Measurements from ENCODE around the gene OR6B3.

Gene OR6B3

GRCh38 chr2:240053173-240054155, at the start of gene OR6B3:
Gene OR6B3, minus strand, starts transcription at chr2:240053521.
- intact Hi-C loops (cut with DNase I): no loop called here
- no peak for DNase-seq

DNA sequence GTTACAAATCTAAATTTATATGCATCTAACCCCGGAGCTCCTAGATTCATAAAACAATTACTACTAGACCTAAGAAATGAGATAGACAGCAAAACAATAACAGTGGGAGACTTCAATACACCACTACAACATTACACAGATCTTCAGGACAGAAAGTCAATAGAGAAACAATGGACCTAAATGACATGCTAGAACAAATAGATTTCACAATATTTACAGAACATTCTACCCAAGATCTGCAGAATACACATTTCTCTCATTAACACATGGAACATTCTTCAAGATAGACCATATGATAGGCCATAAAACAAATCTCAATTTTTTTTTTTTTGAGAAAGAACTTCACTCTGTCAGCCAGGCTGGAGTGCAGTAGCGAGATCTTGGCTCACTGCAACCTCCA, 45.0 kb upstream of the OR6B3 start:
- no peak for DNase-seq
- intact Hi-C loops (cut with DNase I): no loop called here

DNA sequence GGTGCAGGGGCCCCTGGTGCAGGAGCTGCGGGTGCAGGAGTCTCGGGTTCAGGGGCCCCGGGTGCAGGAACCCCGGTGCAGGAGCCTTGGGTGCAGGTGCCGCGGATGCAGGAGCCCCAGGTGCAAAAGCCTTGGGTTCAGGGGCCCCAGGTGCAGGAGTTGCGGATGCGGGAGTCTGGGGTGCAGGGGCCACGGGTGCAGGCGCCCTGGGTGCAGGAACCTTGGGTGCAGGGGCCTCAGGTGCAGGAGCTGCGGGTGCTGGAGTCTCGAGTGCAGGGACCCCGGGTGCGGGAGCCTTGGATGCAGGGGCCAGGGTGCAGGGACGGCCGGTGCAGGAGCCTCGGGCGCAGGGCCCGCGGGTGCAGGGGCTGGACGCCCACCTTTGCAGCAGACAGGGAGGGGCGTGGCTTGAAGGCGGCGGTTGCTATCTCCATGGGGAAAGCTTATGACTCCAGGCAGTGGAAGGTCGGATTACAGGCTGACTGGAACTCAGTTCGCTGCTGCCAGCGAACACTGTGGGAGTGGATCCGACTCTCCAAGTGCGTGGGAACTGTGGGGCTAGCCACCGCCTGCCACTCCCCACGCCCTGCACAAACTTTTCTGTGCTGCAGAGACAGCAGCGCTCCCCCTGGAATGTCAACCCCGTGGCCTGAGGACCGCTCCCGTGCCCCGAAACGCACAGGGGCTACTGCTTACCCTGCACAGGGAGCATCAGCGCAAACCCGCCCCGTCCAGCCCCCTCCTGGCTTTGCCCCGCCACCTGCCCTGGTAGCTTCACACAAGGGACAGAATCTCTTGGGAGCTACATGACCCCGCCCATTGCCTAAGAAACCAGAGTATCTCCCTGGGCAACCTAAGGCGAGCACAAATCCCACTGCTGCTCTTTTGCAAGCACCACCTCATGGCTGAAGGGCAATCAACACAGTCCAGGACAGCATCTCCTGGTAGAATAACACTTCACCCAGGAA, 42.5 kb upstream of the OR6B3 start:
- DNase-seq: peak in 1 of 42 donors; percentile 18
- intact Hi-C loops (cut with DNase I): no loop called here

DNA sequence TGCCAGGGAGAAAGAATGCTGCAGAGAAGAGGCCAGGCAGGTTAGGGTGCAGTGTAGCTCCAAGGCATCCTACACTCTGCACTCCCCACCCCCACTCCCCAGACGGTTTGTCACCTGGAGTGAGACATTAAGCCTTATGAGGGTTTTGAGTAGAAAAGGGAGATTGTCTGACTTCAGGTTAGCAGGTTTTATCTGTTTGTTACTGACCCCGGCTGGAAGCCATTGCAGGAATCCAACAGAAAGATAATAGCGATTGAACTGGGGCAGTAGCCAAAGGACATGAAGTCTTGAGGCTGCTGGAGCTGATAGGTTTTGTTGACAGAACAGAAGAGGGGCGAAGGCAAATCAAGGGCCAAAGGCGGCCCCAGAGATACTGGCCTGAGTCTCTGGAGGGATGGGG, 36.0 kb upstream of the OR6B3 start:
- intact Hi-C loops (cut with DNase I): no loop called here
- no peak for DNase-seq

DNA sequence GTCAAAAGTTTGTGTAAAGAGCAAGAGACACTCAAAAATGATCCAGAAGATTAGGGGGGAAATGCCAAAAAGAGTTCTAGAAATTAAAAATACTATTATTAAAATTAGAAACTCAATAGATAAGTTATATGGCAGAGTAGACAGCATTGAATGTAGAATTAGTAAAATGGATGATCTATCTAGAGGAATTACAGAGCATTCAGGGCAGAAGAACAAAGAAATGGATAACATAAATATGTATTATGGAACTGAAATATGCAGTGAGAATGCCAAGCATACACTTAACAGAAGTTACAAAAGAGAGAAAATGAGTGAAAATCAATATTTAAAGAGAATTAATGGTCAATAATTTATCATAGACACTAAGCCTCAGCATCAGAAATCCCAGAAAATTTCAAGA, 33.2 kb upstream of the OR6B3 start:
- intact Hi-C loops (cut with DNase I): no loop called here
- no peak for DNase-seq

DNA sequence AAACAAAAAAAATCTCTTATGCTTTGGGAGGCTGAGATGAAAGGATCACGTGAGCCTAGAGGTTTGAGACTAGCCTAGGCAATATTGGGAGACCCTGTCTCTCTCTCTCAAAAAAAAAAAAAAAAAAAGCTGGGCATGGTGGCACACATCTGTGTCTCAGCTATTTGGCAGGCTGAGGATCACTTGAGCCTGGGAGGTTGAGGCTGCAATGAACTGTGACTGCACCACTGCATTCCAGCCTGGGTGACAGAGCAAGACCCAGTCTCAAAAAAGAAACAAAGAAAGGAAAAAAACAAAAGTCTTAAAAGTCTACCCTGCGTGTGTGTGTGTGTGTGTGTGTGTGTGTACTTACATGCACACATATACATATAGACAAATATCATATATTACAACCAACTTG, 25.3 kb upstream of the OR6B3 start:
- no peak for DNase-seq
- intact Hi-C loops (cut with DNase I): no loop called here

DNA sequence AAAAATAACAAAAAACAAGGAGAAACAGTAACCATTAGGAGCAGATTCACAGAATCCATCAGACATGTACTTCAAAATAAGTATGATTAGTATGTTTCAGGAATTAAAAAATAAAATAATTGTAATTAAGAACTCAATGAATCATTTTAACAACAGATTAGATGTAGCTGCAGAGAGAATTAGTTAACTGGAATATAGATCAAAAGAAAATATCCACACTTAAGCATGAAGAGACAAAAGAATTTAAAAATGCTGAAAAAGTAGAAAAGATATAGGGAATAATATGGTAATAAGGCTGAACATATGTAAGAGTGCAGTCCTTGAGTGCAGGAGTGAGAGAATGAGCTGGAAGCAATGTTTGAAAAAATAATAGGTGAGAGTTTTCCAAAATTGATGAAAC, 24.1 kb upstream of the OR6B3 start:
- intact Hi-C loops (cut with DNase I): no loop called here
- DNase-seq: no peak

DNA sequence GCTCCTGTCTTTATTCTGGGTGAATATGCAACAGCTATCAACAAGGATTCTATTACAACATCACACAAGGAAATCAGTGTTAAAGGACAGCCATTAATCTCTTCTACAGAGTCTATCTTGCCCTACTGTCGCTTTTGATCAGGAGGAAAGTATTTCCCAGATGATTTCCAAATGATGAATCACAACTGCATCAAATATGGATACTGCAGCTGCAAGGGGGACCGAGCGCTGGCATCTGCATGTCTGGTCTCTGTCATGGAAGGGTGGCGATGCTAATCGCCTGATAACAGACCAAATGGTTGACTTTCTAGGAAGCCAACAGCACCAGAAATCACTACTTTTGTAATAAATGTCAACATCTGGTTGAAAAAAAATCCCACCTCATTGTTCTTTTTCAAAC, 21.2 kb upstream of the OR6B3 start:
- intact Hi-C loops (cut with DNase I): no loop called here
- DNase-seq: no peak

DNA sequence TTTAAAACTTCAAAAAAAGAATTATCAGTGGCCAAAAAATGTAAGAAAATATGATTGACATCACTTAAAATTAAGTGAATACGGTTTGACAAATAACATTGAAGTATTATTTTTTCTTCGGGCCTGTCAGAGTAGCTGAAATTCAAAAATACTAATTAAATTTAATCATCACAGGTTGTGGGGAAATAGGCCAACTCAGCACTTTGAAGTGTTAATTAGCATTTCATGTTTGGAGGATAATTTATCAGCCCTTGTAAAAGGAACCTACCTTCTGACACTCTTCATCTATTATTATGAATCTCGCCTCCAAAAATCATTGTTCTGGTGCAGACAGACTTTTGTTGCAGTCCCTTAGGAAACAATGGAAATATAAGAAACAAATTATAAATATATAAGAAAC, 17.6 kb upstream of the OR6B3 start:
- intact Hi-C loops (cut with DNase I): no loop called here
- no peak for DNase-seq

- intact Hi-C loops (cut with DNase I): no loop called here
- DNase-seq: no peak
Observed at GRCh38 chr2:240069829-240070228, 16.5 kb upstream of the OR6B3 start.

- intact Hi-C loops (cut with DNase I): no loop called here
- no peak for DNase-seq
Observed at GRCh38 chr2:240068193-240068592, 14.9 kb upstream of the OR6B3 start.

DNA sequence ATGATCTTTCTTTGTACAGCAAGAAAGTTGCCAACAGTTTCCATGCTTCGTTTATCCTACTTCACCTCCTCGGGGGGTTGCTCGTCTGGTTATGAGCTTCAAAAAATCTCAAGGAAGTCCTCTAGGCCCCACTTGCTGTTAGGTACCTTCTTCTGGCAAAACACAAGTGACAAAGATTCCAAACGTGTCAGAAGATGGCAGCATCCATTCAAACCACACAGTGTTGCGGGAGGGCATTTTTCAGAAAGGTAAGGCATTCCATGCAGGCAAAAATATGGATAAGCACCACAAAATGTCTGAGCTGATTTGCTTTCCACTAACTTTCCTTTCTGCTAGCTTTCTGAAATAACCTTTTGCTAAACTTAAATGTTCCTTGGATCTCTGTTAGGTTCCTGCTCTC, 13.2 kb upstream of the OR6B3 start:
- intact Hi-C loops (cut with DNase I): no loop called here
- no peak for DNase-seq

GRCh38 chr2:240064898-240065297, 11.6 kb upstream of the OR6B3 start:
- no peak for DNase-seq
- intact Hi-C loops (cut with DNase I): no loop called here

- intact Hi-C loops (cut with DNase I): no loop called here
- peak in 33 of 42 donors; percentile 30 to 89 (median 65) for DNase-seq
Observed at GRCh38 chr2:240060977-240061591, 7.8 kb upstream of the OR6B3 start.

DNA sequence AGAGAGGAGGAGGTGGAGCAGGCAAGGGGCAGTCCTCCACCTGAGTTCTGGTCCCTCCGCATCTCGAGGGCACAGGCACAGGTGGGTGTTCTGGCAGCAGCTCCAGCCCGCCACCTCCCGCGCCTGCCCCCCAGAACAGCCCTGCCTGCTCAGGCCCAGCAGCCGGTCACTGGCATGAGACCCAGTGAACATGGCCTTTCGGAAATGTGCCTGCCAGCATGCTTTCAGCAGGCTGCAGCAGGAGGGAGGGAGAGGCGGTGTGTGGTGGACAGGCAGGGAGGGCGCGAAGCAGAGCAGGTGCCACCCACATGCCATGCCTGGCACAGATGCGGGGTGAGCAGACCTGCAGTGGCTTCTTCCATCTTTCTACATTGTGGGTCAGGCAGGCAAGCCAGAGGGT, 3.4 kb upstream of the OR6B3 start:
- intact Hi-C loops (cut with DNase I): loop anchor here (5.0 kb wide), 1 partner anchor 86 kb away; the partner anchor contains the start of gene OTOS
- no peak for DNase-seq

DNA sequence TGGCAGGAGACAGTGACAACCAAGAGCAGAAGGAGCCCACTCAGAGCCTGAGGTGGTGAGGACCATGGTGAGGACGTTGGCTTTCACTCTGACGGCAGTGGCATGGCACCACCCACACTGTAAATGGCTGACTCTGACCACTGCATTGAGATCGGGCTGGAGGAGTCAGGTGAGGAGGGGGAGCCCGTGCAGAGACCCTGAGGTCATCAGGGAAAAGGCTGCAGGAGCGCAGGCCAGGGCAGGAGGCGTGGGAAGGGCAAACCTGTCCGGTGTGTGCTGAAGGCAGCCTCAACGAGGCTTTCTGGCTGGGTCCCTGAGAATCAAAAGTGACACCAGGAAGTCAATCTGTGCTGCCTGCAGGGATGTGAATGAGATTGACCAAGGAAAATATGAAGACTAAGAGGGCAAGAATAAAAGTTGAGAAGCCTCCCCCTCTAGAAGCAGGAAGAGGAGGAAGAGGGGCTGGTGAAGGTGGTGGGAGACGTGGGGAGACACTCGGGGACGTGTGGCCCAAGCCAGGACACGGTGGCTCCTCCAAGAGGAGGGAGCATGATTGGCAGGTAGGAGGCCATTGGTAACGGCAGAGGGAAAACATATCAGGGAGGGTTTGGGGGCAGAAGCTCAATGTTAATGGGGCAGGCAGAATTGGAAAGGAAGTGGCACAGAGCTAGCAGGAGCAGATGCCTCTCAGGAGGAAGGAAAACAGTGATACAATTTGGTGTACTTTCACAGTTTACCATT, 2.0 kb upstream of the OR6B3 start:
- DNase-seq: no peak
- intact Hi-C loops (cut with DNase I): loop anchor here (5.0 kb wide), 1 partner anchor 87 kb away; the partner anchor contains the start of gene OTOS

DNA sequence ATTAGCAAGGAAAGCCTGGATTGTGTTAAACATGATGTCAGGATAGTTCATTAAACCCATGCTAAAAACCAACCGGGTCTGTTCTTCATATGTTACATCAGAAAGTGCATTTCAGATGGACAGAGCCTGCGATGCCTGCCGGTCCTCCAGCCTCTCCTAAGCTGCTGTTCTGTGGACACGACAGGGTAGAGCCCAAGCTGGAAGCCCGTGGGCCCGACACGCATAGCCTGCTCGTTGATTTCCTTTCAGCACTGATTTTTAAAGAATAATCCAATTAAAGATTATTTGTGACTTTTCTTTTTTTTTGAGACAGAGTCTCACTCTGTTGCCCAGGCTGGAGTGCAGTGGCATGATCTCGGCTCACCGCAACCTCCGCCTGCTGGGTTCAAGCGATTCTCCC, 797 bp downstream of the OR6B3 start:
- intact Hi-C loops (cut with DNase I): no loop called here
- DNase-seq: peak in 1 of 42 donors; percentile 49

DNA sequence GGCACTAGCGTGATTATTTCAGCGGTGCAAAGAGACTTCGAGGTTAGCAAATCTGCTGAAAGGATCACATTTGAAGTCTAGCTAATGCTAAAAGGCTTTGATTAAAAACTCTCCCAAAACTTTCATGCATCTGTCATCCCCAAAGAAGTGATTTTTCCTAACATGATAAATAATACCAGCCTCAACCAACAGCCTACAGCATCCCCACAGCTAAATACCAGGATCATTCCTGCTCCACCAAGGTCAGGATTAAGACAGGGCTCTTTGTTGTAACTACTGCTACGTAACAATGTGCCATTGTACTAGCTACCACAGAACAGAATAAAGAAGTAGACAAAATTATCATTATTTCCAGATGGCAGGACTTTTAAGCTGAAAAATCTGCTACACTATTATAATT, 1.6 kb downstream of the OR6B3 start:
- intact Hi-C loops (cut with DNase I): no loop called here
- peak in 13 of 42 donors; percentile 24 to 72 (median 47) for DNase-seq

DNA sequence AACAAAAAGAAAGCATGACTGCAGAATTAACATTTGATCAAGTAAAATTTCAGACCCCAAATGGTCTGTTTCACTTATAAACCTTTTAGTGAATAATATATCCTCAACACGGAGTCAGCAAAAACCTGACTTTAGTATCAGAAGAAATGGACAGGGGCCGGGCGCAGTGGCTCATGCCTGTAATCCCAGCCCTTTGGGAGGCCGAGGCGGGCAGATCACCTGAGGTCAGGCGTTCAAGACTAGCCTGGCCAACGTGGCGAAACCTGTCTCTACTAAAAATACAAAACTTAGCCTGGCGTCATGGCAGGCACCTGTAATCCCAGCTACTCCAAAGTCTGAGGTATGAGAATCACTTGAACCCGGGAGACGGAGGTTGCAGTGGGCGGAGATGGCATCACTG, 3.0 kb downstream of the OR6B3 start:
- DNase-seq: no peak
- intact Hi-C loops (cut with DNase I): no loop called here

All from head of caudate nucleus (tissue), 42 donors.